Smooth muscle cell (in vitro differentiated cells): ENCODE measurements around the gene RTP2. TPM values are rescaled to one million over a fixed set of nuclear protein-coding genes. Genes with fewer than 3 reads are reported as not detected.

Source experiments
- DNase-seq: peaks from one replicate; lab custom pipeline; 2025; ENCODE audit not compliant: unreplicated experiment; lab: John Stamatoyannopoulos, UW
- H2AFZ ChIP-seq: fragments of 200-600 bp; sonication (generic); 2 replicates; pipeline ENCODE4 v1.6.0; 2016; ENCODE audit warnings: antibody characterized with exemption, low read depth, mild to moderate bottlenecking
- H3F3A ChIP-seq: fragments of 200-600 bp; sonication (generic); 2 replicates; pipeline ENCODE4 v1.6.0; 2017; ENCODE audit warnings: antibody characterized with exemption, low read depth
- H3K27ac ChIP-seq: fragments of 200-600 bp; sonication (generic); 2 replicates; pipeline ENCODE4 v1.5.1; 2016; ENCODE audit warnings: low read depth, mild to moderate bottlenecking
- H3K27me3 ChIP-seq: fragments of 200-600 bp; sonication (generic); 2 replicates; pipeline ENCODE4 v1.6.1; 2016; ENCODE audit warnings: low read depth, mild to moderate bottlenecking
- H3K36me3 ChIP-seq: fragments of 200-600 bp; sonication (generic); 2 replicates; pipeline ENCODE4 v1.5.1; 2016; ENCODE audit warnings: low read depth
- H3K4me1 ChIP-seq: fragments of 200-600 bp; sonication (generic); 2 replicates; pipeline ENCODE4 v1.5.1; 2016; ENCODE audit warnings: low read depth
- H3K4me2 ChIP-seq: fragments of 200-600 bp; sonication (generic); 2 replicates; pipeline ENCODE4 v1.6.0; 2016; ENCODE audit warnings: mild to moderate bottlenecking
- H3K4me3 ChIP-seq: fragments of 200-600 bp; sonication (generic); 2 replicates; pipeline ENCODE4 v1.5.1; 2016; ENCODE audit warnings: mild to moderate bottlenecking
- H3K79me2 ChIP-seq: fragments of 200-600 bp; sonication (generic); 2 replicates; pipeline ENCODE4 v1.6.0; 2016; ENCODE audit warnings: low read depth, mild to moderate bottlenecking
- H3K9ac ChIP-seq: fragments of 200-600 bp; sonication (generic); 2 replicates; pipeline ENCODE4 v1.6.0; 2016; ENCODE audit warnings: low read depth
- H3K9me3 ChIP-seq: fragments of 200-600 bp; sonication (generic); replicated peaks from 2 replicates; pipeline ENCODE4 v1.5.1; 2016; ENCODE audit warnings: low read depth
- H4K20me1 ChIP-seq: fragments of 200-600 bp; sonication (generic); 2 replicates; pipeline ENCODE4 v1.6.0; 2016; ENCODE audit warnings: low read depth
- CTCF ChIP-seq: fragments of 200-600 bp; sonication (generic); IDR thresholded peaks from 2 replicates; pipeline ENCODE4 v1.5.1; 2017; ENCODE audit warnings: borderline replicate concordance, mild to moderate bottlenecking, antibody characterized with exemption; ENCODE audit not compliant: insufficient read depth, poor library complexity, severe bottlenecking
- WGBS: methylation state at CpG from one replicate; pipeline ENCODE4 v1.1.7; 2016; ENCODE audit warnings: low lambda C conversion rate; 5-methylcytosine and 5-hydroxymethylcytosine counted together
- polyA plus RNA-seq: library from polyadenylated mRNA; unstranded; fragments of >200 nt; fragmentation: Nextera tagmentation; extraction: Ambion mirVana; gene quantifications from 2 replicates; pipeline ENCODE4 v1.2.1, GENCODE V29; 2016
- total RNA-seq: library from RNA; depleted of rRNA; stranded (reverse); fragments of >200 nt; gene quantifications from 2 replicates; pipeline ENCODE4 v1.2.3, GENCODE V29; 2014

RTP2 gene
- total and polyA plus RNA-seq, 2 experiments from 2014 or later: not detected

- no peak for TF ChIP-seq CTCF
- H4K20me1 ChIP-seq: no peaks in the 10 kb centered on the region
- no peak overlapping the region for H2AFZ ChIP-seq
- no peak overlapping the region for H3K4me2 ChIP-seq
- H3K4me3 ChIP-seq: no peak overlapping the region
- no peaks in the 10 kb centered on the region for H3K36me3 ChIP-seq
- H3F3A ChIP-seq: no peaks in the 10 kb centered on the region
- WGBS: 51% methylated on average over 3 of the region's 3 CpGs
- no peak overlapping the region for H3K9ac ChIP-seq
- no peaks in the 10 kb centered on the region for H3K9me3 ChIP-seq
- no peak overlapping the region for H3K27ac ChIP-seq
- peaks cover 7% of the 10 kb centered on the region for H3K27me3 ChIP-seq
- no peaks in the 10 kb centered on the region for H3K4me1 ChIP-seq
- DNase-seq: no peak
- H3K79me2 ChIP-seq: no peaks in the 10 kb centered on the region
These were observed 29.3 kb downstream of the RTP2 start for GRCh38 chr3:187673012-187673411.

GRCh38 chr3:187669675-187670504 lies 32.5 kb downstream of the RTP2 start, which contains the start of gene SST:
SST (minus strand) TSS chr3:187670394; CDS start chr3:187670291, 103 bp downstream.
- H3K9ac ChIP-seq: no peak within 1 kb of the TSS
- TF ChIP-seq CTCF: no peak
- WGBS: 11% methylated on average over 45 of the region's 46 CpGs
- peak; percentile 11 for DNase-seq
- no peak within 1 kb of the TSS for H2AFZ ChIP-seq
- H4K20me1 ChIP-seq: no peaks in the 10 kb centered on the region
- H3K27me3 ChIP-seq: peaks cover 17% of the 10 kb centered on the region
- H3K4me1 ChIP-seq: no peaks in the 10 kb centered on the region
- H3K27ac ChIP-seq: no peak within 1 kb of the TSS
- H3K36me3 ChIP-seq: no peaks in the 10 kb centered on the region
- peak within 1 kb of the TSS; percentile 30 for H3K4me2 ChIP-seq
- no peaks in the 10 kb centered on the region for H3K79me2 ChIP-seq
- no peaks in the 10 kb centered on the region for H3F3A ChIP-seq
- H3K4me3 ChIP-seq: no peak within 1 kb of the TSS
- no peaks in the 10 kb centered on the region for H3K9me3 ChIP-seq

GRCh38 chr3:187667526-187667925 lies 34.8 kb downstream of the RTP2 start:
- DNase-seq: no peak
- Histone ChIP-seq H3K36me3 (no peaks in the 10 kb centered on the region), H3K4me3 (no peak overlapping the region)

More at GRCh38 chr3:187667526-187667925, 34.8 kb downstream of the RTP2 start:
- no peak overlapping the region for H2AFZ ChIP-seq
- peaks cover 17% of the 10 kb centered on the region for H3K27me3 ChIP-seq
- no peaks in the 10 kb centered on the region for H3K79me2 ChIP-seq
- H3K4me2 ChIP-seq: no peak overlapping the region
- H3K27ac ChIP-seq: no peak overlapping the region
- no peaks in the 10 kb centered on the region for H3K9me3 ChIP-seq
- H3K9ac ChIP-seq: no peak overlapping the region
- no peaks in the 10 kb centered on the region for H3K4me1 ChIP-seq
- H4K20me1 ChIP-seq: no peaks in the 10 kb centered on the region
- H3F3A ChIP-seq: no peaks in the 10 kb centered on the region
- no peak for TF ChIP-seq CTCF
